DND-41 (cell line): ENCODE measurements around the gene MATK.

Experiments
- ATAC-seq: fragments of 200-7000 bp; cut with Tn5 transposase; 3 replicates; pipeline ENCODE4 v1.9.1; 2021; ENCODE audit warnings: low read depth; ENCODE audit not compliant: insufficient read depth
- DNase-seq: peaks from one replicate; pipeline ENCODE4 v3.0.0-alpha.2; 2020
- H2AFZ ChIP-seq: 2 replicates; pipeline ENCODE4 v1.6.0; 2012; ENCODE audit warnings: low read depth, low read length
- H3K27ac ChIP-seq: 2 replicates; pipeline ENCODE4 v1.5.1; 2012; ENCODE audit warnings: low read length, inconsistent platforms
- H3K27me3 ChIP-seq: fragments of 200-600 bp; sonication (generic); 2 replicates; pipeline ENCODE4 v1.6.0; 2012; ENCODE audit warnings: low read length, mild to moderate bottlenecking, inconsistent platforms; ENCODE audit not compliant: insufficient read depth, poor library complexity
- H3K36me3 ChIP-seq: 2 replicates; pipeline ENCODE4 v1.5.1; 2012; ENCODE audit warnings: low read length, inconsistent platforms; ENCODE audit not compliant: insufficient read depth
- H3K4me1 ChIP-seq: 2 replicates; pipeline ENCODE4 v1.5.1; 2012; ENCODE audit warnings: mild to moderate bottlenecking, low read length; ENCODE audit not compliant: insufficient read depth
- H3K4me2 ChIP-seq: 2 replicates; pipeline ENCODE4 v1.6.0; 2012; ENCODE audit warnings: mild to moderate bottlenecking, moderate library complexity, low read length, inconsistent platforms; ENCODE audit not compliant: insufficient read depth
- H3K4me3 ChIP-seq, 2 experiments: fragments of 200-600 bp in 1 of 2; shearing (Covaris generic) in 1 of 2; 2 replicates each; pipeline ENCODE4 v1.5.1; 2012 to 2016; ENCODE audit warnings: inconsistent platforms in 2 of 2, low read length in 2 of 2, mild to moderate bottlenecking in 2 of 2, low read depth in 1 of 2, moderate library complexity in 1 of 2
- H3K79me2 ChIP-seq: 2 replicates; pipeline ENCODE4 v1.6.0; 2012; ENCODE audit warnings: low read length, inconsistent platforms; ENCODE audit not compliant: insufficient read depth
- H3K9ac ChIP-seq: 2 replicates; pipeline ENCODE4 v1.6.0; 2012; ENCODE audit warnings: low read depth, mild to moderate bottlenecking, inconsistent platforms, low read length, moderate library complexity
- H3K9me3 ChIP-seq: 2 replicates; pipeline ENCODE4 v1.5.1; 2012; ENCODE audit warnings: low read length, moderate library complexity, mild to moderate bottlenecking, inconsistent platforms; ENCODE audit not compliant: insufficient read depth, severe bottlenecking
- H4K20me1 ChIP-seq: 2 replicates; pipeline ENCODE4 v1.6.0; 2012; ENCODE audit warnings: low read length; ENCODE audit not compliant: insufficient read depth
- EZH2 ChIP-seq: IDR thresholded peaks from 3 replicates; pipeline ENCODE4 v1.6.1; 2012; ENCODE audit warnings: borderline replicate concordance, low read depth, mild to moderate bottlenecking, moderate library complexity, low read length, inconsistent platforms; ENCODE audit not compliant: severe bottlenecking
- TF ChIP-seq, protein P1 (sequence below): IDR thresholded peaks from 2 replicates; pipeline ENCODE4 v1.5.1; 2012; ENCODE audit warnings: borderline replicate concordance, low read length, moderate library complexity, mild to moderate bottlenecking; ENCODE audit not compliant: poor library complexity, severe bottlenecking; ENCODE audit errors: extremely low read depth

Gene MATK, protein sequence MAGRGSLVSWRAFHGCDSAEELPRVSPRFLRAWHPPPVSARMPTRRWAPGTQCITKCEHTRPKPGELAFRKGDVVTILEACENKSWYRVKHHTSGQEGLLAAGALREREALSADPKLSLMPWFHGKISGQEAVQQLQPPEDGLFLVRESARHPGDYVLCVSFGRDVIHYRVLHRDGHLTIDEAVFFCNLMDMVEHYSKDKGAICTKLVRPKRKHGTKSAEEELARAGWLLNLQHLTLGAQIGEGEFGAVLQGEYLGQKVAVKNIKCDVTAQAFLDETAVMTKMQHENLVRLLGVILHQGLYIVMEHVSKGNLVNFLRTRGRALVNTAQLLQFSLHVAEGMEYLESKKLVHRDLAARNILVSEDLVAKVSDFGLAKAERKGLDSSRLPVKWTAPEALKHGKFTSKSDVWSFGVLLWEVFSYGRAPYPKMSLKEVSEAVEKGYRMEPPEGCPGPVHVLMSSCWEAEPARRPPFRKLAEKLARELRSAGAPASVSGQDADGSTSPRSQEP

DNA sequence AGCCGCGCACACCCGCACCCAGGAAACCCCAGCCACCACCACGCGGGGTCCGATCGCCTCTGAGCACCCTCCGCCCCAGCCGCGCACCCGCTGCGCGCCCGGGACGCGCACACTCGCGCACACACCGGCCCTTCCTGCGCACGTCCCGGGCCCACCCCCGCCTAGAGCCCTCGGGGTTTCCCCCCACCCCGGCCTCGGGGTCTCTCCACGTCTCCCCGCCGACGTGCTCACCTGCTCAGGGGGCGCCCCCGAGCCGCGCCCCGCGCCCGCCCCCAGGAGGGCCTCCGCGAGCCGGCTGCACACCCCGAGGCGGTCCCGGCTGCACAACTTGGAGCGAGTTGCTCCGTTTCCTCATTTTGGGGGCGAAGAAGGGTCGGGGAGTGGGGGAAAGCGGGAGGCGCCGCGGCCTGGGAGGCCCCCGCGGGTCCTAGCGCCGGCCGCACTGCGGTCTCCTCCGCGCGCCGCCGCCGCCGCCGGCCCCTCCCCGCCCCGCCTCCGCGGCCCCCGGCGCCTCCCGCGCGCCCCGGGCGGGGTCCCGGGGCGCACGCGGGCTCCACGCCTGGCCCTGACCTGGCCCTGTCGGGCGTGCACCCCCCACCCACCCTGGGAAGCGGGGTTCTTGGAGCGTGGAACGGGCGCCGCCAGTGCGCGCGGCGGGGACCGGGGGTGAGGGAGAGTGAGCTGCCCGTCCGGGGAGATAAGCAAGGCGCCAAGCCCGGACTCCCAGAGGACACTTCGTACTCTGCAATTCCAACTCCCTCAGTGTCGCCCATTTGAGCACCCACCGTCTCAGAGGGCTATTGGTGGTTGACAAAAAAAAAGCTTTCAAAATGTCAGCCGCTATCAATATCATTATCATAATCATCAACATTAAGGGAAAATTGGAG is at the start of gene MATK:
Gene MATK (minus strand): TSS at position 444 of the 887 bp plus-strand sequence. CDS start 1,246 bp downstream, outside the sequence.
- Histone ChIP-seq H3K27me3 (peaks cover 19% of the 10 kb centered on the region), H3K4me2 (peak within 1 kb of the TSS; percentile 66), H4K20me1 (0 out of 2 replicates have a peak, but pooled peaks cover 5% of the 10 kb centered on the region), H3K36me3 (no peaks in the 10 kb centered on the region), H2AFZ (peak within 1 kb of the TSS; percentile 58), H3K4me3 (peak within 1 kb of the TSS; percentile 21 to 61; a peak in 3 of 4 replicates), H3K9ac (peak within 1 kb of the TSS; percentile 57), H3K27ac (no peak within 1 kb of the TSS), H3K79me2 (no peaks in the 10 kb centered on the region), H3K4me1 (peaks cover 8% of the 10 kb centered on the region), H3K9me3 (peaks cover 17% of the 10 kb centered on the region)
- ATAC-seq (peak; percentile 67), DNase-seq (peak; percentile 51)
- no peak for TF ChIP-seq EZH2
- TF ChIP-seq, protein P1, sequence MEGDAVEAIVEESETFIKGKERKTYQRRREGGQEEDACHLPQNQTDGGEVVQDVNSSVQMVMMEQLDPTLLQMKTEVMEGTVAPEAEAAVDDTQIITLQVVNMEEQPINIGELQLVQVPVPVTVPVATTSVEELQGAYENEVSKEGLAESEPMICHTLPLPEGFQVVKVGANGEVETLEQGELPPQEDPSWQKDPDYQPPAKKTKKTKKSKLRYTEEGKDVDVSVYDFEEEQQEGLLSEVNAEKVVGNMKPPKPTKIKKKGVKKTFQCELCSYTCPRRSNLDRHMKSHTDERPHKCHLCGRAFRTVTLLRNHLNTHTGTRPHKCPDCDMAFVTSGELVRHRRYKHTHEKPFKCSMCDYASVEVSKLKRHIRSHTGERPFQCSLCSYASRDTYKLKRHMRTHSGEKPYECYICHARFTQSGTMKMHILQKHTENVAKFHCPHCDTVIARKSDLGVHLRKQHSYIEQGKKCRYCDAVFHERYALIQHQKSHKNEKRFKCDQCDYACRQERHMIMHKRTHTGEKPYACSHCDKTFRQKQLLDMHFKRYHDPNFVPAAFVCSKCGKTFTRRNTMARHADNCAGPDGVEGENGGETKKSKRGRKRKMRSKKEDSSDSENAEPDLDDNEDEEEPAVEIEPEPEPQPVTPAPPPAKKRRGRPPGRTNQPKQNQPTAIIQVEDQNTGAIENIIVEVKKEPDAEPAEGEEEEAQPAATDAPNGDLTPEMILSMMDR: no peak

DNA sequence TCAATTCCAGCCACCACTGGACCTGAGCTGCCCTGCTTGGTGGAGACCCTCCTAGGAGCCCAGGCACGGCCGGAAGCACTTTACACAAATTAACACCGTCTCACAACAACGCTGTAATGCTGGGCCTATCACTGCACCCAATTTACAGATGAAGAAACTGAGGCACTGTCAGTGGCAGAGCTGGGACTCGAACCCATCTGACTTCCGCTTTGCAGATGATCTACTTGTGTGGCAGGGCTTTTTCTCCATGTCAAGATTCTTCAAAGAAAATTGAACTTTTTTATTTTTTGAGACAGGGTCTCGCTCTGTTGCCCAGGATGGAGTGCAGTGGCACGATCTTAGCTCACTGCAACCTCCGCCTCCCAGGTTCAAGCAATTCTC is 48.9 kb upstream of the MATK start:
- TF ChIP-seq, protein P1: no peak
- no peak for DNase-seq

GRCh38 chr19:3834349-3835054 is 48.3 kb upstream of the MATK start:
- no peak for ATAC-seq
- Histone ChIP-seq H3K9ac (no peak overlapping the region), H2AFZ (no peak overlapping the region), H3K9me3 (peaks cover 11% of the 10 kb centered on the region), H4K20me1 (no peaks in the 10 kb centered on the region), H3K79me2 (no peaks in the 10 kb centered on the region), H3K4me1 (no peaks in the 10 kb centered on the region), H3K4me3 (no peak overlapping the region), H3K27ac (no peak overlapping the region), H3K27me3 (no peaks in the 10 kb centered on the region), H3K4me2 (no peak overlapping the region), H3K36me3 (no peaks in the 10 kb centered on the region)
- TF ChIP-seq, protein P1: no peak
- no peak for TF ChIP-seq EZH2
- DNase-seq: no peak

More for the DNA sequence above, 48.9 kb upstream of the MATK start:
- Histone ChIP-seq H3K36me3 (no peaks in the 10 kb centered on the region), H3K9ac (no peak overlapping the region), H3K9me3 (peaks cover 11% of the 10 kb centered on the region), H3K27ac (no peak overlapping the region), H4K20me1 (no peaks in the 10 kb centered on the region), H3K4me2 (no peak overlapping the region), H2AFZ (no peak overlapping the region), H3K27me3 (no peaks in the 10 kb centered on the region), H3K4me1 (no peaks in the 10 kb centered on the region), H3K79me2 (no peaks in the 10 kb centered on the region), H3K4me3 (no peak overlapping the region)
- no peak for ATAC-seq
